ENCODE measurements around the gene BGLAP. TPM values are rescaled to one million over a fixed set of nuclear protein-coding genes. Genes with fewer than 3 reads are reported as not detected.

BGLAP gene
- total RNA-seq, 1 experiment from 2014 or later, result 2.4 TPM

GRCh38 chr1:156217871-156218270, 24.1 kb upstream of the BGLAP start:
- intact Hi-C loops (cut with micrococcal nuclease; ENCODE audit: unreplicated experiment), result no loop called here
- BruUV-seq (replicated peaks), result no TSS peak
- CTCF ChIA-PET, result interaction anchor here (0.5 kb wide), 1 partner anchor 10 kb away, joined by 3 read pairs; no protein-coding TSS in a partner anchor
- POLR2A ChIA-PET (ENCODE audit: low non-redundant PET), result no interaction called here
- Histone ChIP-seq H3K4me3 (ENCODE audit: low read depth, low read length, poor library complexity, severe bottlenecking) (no peak overlapping the region), H3K27ac (ENCODE audit: low read depth, low read length, poor library complexity, severe bottlenecking) (no peak overlapping the region), H3K9me3 (ENCODE audit: low read depth, low read length, poor library complexity, severe bottlenecking) (no peaks in the 10 kb centered on the region), H3K4me1 (ENCODE audit: insufficient read depth, low read length, poor library complexity, severe bottlenecking) (peaks cover 5% of the 10 kb centered on the region), H3K36me3 (ENCODE audit: insufficient read depth, low read length, poor library complexity, severe bottlenecking) (peaks cover 12% of the 10 kb centered on the region), H3K27me3 (replicated peaks; ENCODE audit: insufficient read depth, low read depth, low read length, poor library complexity) (no peaks in the 10 kb centered on the region)
- no peak for TF ChIP-seq EZH2 (IDR thresholded peaks at IDR 0.05; ENCODE audit: borderline replicate concordance, low read depth, low read length, poor library complexity, severe bottlenecking)
- no peak for TF ChIP-seq CTCF (conservative IDR thresholded peaks at IDR 0.05; ENCODE audit: low read depth, low read length)
- no peak for DNase-seq (ENCODE audit: low spot score)

- H3K4me1 ChIP-seq (ENCODE audit: insufficient read depth, low read length, poor library complexity, severe bottlenecking), result no peaks in the 10 kb centered on the region
- POLR2A ChIA-PET (ENCODE audit: low non-redundant PET), result no interaction called here
- BruUV-seq (replicated peaks), result no TSS peak
Measured at GRCh38 chr1:156220226-156220625, 21.8 kb upstream of the BGLAP start.

GRCh38 chr1:156221986-156222692, 19.8 kb upstream of the BGLAP start:
- Histone ChIP-seq H3K27ac (ENCODE audit: low read depth, low read length, poor library complexity, severe bottlenecking) (no peak overlapping the region), H3K4me3 (ENCODE audit: low read depth, low read length, poor library complexity, severe bottlenecking) (no peak overlapping the region), H3K36me3 (ENCODE audit: insufficient read depth, low read length, poor library complexity, severe bottlenecking) (peaks cover 33% of the 10 kb centered on the region), H3K4me1 (ENCODE audit: insufficient read depth, low read length, poor library complexity, severe bottlenecking) (no peaks in the 10 kb centered on the region), H3K9me3 (ENCODE audit: low read depth, low read length, poor library complexity, severe bottlenecking) (no peaks in the 10 kb centered on the region), H3K27me3 (replicated peaks; ENCODE audit: insufficient read depth, low read depth, low read length, poor library complexity) (no peaks in the 10 kb centered on the region)
- CTCF ChIA-PET, result no interaction called here
- DNase-seq (ENCODE audit: low spot score), result no peak
- BruUV-seq (replicated peaks), result no TSS peak
- POLR2A ChIA-PET (ENCODE audit: low non-redundant PET), result no interaction called here
- intact Hi-C loops (cut with micrococcal nuclease; ENCODE audit: unreplicated experiment), result no loop called here
- TF ChIP-seq CTCF (conservative IDR thresholded peaks at IDR 0.05; ENCODE audit: low read depth, low read length) (no peak), EZH2 (IDR thresholded peaks at IDR 0.05; ENCODE audit: borderline replicate concordance, low read depth, low read length, poor library complexity, severe bottlenecking) (no peak)

More at GRCh38 chr1:156220226-156220625, 21.8 kb upstream of the BGLAP start:
- H3K4me3 ChIP-seq (ENCODE audit: low read depth, low read length, poor library complexity, severe bottlenecking), result no peak overlapping the region
- DNase-seq (ENCODE audit: low spot score), result no peak
- H3K27me3 ChIP-seq (replicated peaks; ENCODE audit: insufficient read depth, low read depth, low read length, poor library complexity), result no peaks in the 10 kb centered on the region
- peaks cover 23% of the 10 kb centered on the region for H3K36me3 ChIP-seq (ENCODE audit: insufficient read depth, low read length, poor library complexity, severe bottlenecking)
- H3K27ac ChIP-seq (ENCODE audit: low read depth, low read length, poor library complexity, severe bottlenecking), result no peak overlapping the region
- CTCF ChIA-PET, result no interaction called here
- H3K9me3 ChIP-seq (ENCODE audit: low read depth, low read length, poor library complexity, severe bottlenecking), result no peaks in the 10 kb centered on the region
- intact Hi-C loops (cut with micrococcal nuclease; ENCODE audit: unreplicated experiment), result no loop called here
- TF ChIP-seq CTCF (conservative IDR thresholded peaks at IDR 0.05; ENCODE audit: low read depth, low read length) (no peak), EZH2 (IDR thresholded peaks at IDR 0.05; ENCODE audit: borderline replicate concordance, low read depth, low read length, poor library complexity, severe bottlenecking) (no peak)
